Stimulated activated CD4-positive, alpha-beta T cell treated with anti-CD3 and anti-CD28 coated beads, Interleukin-1b, Interleukin-23, amount 100 ng/mL, for 4 hours (primary cell): ENCODE data around the gene TMPRSS4.

ENCODE experiments used
- DNase-seq, 2 donors: peaks; one replicate each; pipeline ENCODE4 v3.0.0-alpha.2; 2020; ENCODE audit warnings: low read depth in 2 of 2

TMPRSS4 gene

GRCh38 chr11:118153976-118154375 lies 77.1 kb downstream of the TMPRSS4 start:
- no peak for DNase-seq

GRCh38 chr11:118154641-118155040 lies 77.8 kb downstream of the TMPRSS4 start:
- no peak for DNase-seq

GRCh38 chr11:118155776-118156530 lies 79.1 kb downstream of the TMPRSS4 start:
- DNase-seq, result no peak

- no peak for DNase-seq
These were observed 79.8 kb downstream of the TMPRSS4 start for GRCh38 chr11:118156531-118157185.

GRCh38 chr11:118157186-118157895 lies 80.5 kb downstream of the TMPRSS4 start:
- no peak for DNase-seq

- no peak for DNase-seq
These were observed 84.9 kb downstream of the TMPRSS4 start for GRCh38 chr11:118161786-118162185.

- DNase-seq, result no peak
These were observed 86.0 kb downstream of the TMPRSS4 start for GRCh38 chr11:118162846-118163245.

GRCh38 chr11:118163494-118163893 lies 86.6 kb downstream of the TMPRSS4 start:
- DNase-seq, result no peak

GRCh38 chr11:118164885-118165284 lies 88.0 kb downstream of the TMPRSS4 start:
- DNase-seq, result no peak

- no peak for DNase-seq
These were observed 89.8 kb downstream of the TMPRSS4 start for GRCh38 chr11:118166641-118167040.

- no peak for DNase-seq
These were observed 90.4 kb downstream of the TMPRSS4 start for GRCh38 chr11:118167253-118167652.

- no peak for DNase-seq
These were observed 91.0 kb downstream of the TMPRSS4 start for GRCh38 chr11:118167906-118168305.

GRCh38 chr11:118168316-118168715 lies 91.4 kb downstream of the TMPRSS4 start:
- no peak for DNase-seq

- DNase-seq, result no peak
These were observed 91.9 kb downstream of the TMPRSS4 start for GRCh38 chr11:118168751-118169150.

GRCh38 chr11:118169300-118170140 lies 92.6 kb downstream of the TMPRSS4 start:
- DNase-seq, result no peak

- DNase-seq, result no peak
These were observed 93.4 kb downstream of the TMPRSS4 start for GRCh38 chr11:118170231-118170630.

- DNase-seq, result no peak
These were observed 94.0 kb downstream of the TMPRSS4 start for GRCh38 chr11:118170882-118171268.
